ENCODE results near the gene OSBPL2.

OSBPL2 gene

DNA sequence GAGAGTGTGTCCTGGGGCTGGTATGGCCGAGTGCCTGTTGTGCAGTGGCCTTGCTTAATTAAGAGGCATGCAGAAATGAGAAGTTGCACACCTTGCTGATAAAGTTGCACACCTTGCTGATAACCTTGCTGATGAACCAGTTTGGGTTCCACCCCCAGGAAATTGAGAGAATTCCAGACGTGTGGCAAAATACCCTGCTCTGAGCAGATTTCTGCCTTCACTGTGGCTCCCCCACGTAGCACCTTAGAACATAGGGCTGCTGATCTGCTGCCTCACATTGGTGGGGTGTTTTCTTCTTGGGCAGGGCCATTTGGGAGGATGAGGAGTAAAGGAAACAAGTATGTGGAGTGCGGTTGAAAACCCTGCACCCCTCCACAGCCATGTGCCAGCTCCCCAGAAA lies 42.0 kb downstream of the OSBPL2 start:
- H4K8ac ChIP-seq (ENCODE audit: low read depth, low read length): no peak overlapping the region
- no peaks in the 10 kb centered on the region for H3K27me3 ChIP-seq (ENCODE audit: insufficient read depth, low read length, poor library complexity)
- no peak overlapping the region for H3K56ac ChIP-seq (ENCODE audit: low read length)
- H3K36me3 ChIP-seq (ENCODE audit: control insufficient read depth, insufficient read depth, low read length): peaks cover 12% of the 10 kb centered on the region
- H3K18ac ChIP-seq (ENCODE audit: low read length): no peak overlapping the region
- no peak overlapping the region for H3K23ac ChIP-seq (ENCODE audit: low read length)
- no peak overlapping the region for H2BK5ac ChIP-seq (ENCODE audit: low read length)
- no peak overlapping the region for H3K4me2 ChIP-seq (ENCODE audit: low read length)
- WGBS (ENCODE audit: extremely low coverage, insufficient coverage, low lambda C conversion rate): no CpG with 5 or more reads among the region's 4 CpGs
- H3K27ac ChIP-seq (ENCODE audit: low read depth, low read length): no peak overlapping the region
- no peak overlapping the region for H2BK15ac ChIP-seq (replicated peaks; ENCODE audit: low read depth)
- H3K4me3 ChIP-seq (ENCODE audit: low read length): no peak overlapping the region
- DNase-seq: no peak
- no peak overlapping the region for H4K5ac ChIP-seq (ENCODE audit: low read length)
- H3K9ac ChIP-seq (ENCODE audit: low read length): no peak overlapping the region
- H3K4ac ChIP-seq (ENCODE audit: low read depth, low read length): no peak overlapping the region
- H3K79me1 ChIP-seq (ENCODE audit: low read length): no peaks in the 10 kb centered on the region
- no peaks in the 10 kb centered on the region for H3K79me2 ChIP-seq (ENCODE audit: control insufficient read depth, insufficient read depth, low read length)
- no peak overlapping the region for H2AK5ac ChIP-seq (ENCODE audit: low read length)
- H3K4me1 ChIP-seq (ENCODE audit: control insufficient read depth, low read depth, low read length): no peaks in the 10 kb centered on the region
- H2BK120ac ChIP-seq (ENCODE audit: low read depth, low read length): no peak overlapping the region

GRCh38 chr20:62281161-62281933 lies 43.0 kb downstream of the OSBPL2 start:
- no peaks in the 10 kb centered on the region for H3K27me3 ChIP-seq (ENCODE audit: insufficient read depth, low read length, poor library complexity)
- H4K5ac ChIP-seq (ENCODE audit: low read length): no peak overlapping the region
- H2BK15ac ChIP-seq (replicated peaks; ENCODE audit: low read depth): no peak overlapping the region
- no CpG with 5 or more reads among the region's 31 CpGs for WGBS (ENCODE audit: extremely low coverage, insufficient coverage, low lambda C conversion rate)
- H3K23ac ChIP-seq (ENCODE audit: low read length): no peak overlapping the region
- DNase-seq: no peak
- H3K4me2 ChIP-seq (ENCODE audit: low read length): no peak overlapping the region
- no peak overlapping the region for H2BK5ac ChIP-seq (ENCODE audit: low read length)
- no peak overlapping the region for H4K8ac ChIP-seq (ENCODE audit: low read depth, low read length)
- no peak overlapping the region for H3K9ac ChIP-seq (ENCODE audit: low read length)
- H3K18ac ChIP-seq (ENCODE audit: low read length): no peak overlapping the region
- no peak overlapping the region for H3K27ac ChIP-seq (ENCODE audit: low read depth, low read length)
- H3K79me2 ChIP-seq (ENCODE audit: control insufficient read depth, insufficient read depth, low read length): no peaks in the 10 kb centered on the region
- H3K4me1 ChIP-seq (ENCODE audit: control insufficient read depth, low read depth, low read length): no peaks in the 10 kb centered on the region
- no peak overlapping the region for H2BK120ac ChIP-seq (ENCODE audit: low read depth, low read length)
- H3K56ac ChIP-seq (ENCODE audit: low read length): no peak overlapping the region
- no peak overlapping the region for H3K4me3 ChIP-seq (ENCODE audit: low read length)
- peaks cover 12% of the 10 kb centered on the region for H3K36me3 ChIP-seq (ENCODE audit: control insufficient read depth, insufficient read depth, low read length)
- H3K79me1 ChIP-seq (ENCODE audit: low read length): no peaks in the 10 kb centered on the region
- H3K4ac ChIP-seq (ENCODE audit: low read depth, low read length): no peak overlapping the region
- H2AK5ac ChIP-seq (ENCODE audit: low read length): no peak overlapping the region

- H3K23ac ChIP-seq (ENCODE audit: low read length): no peak overlapping the region
- H3K4me3 ChIP-seq (ENCODE audit: low read length): no peak overlapping the region
- peaks cover 12% of the 10 kb centered on the region for H3K36me3 ChIP-seq (ENCODE audit: control insufficient read depth, insufficient read depth, low read length)
- no peak overlapping the region for H4K8ac ChIP-seq (ENCODE audit: low read depth, low read length)
- no peaks in the 10 kb centered on the region for H3K79me1 ChIP-seq (ENCODE audit: low read length)
- no peak overlapping the region for H3K4ac ChIP-seq (ENCODE audit: low read depth, low read length)
- no CpG with 5 or more reads among the region's 7 CpGs for WGBS (ENCODE audit: extremely low coverage, insufficient coverage, low lambda C conversion rate)
- H3K27me3 ChIP-seq (ENCODE audit: insufficient read depth, low read length, poor library complexity): no peaks in the 10 kb centered on the region
- no peak overlapping the region for H2AK5ac ChIP-seq (ENCODE audit: low read length)
- no peak overlapping the region for H3K56ac ChIP-seq (ENCODE audit: low read length)
- no peaks in the 10 kb centered on the region for H3K79me2 ChIP-seq (ENCODE audit: control insufficient read depth, insufficient read depth, low read length)
- H3K4me2 ChIP-seq (ENCODE audit: low read length): no peak overlapping the region
- no peak overlapping the region for H3K9ac ChIP-seq (ENCODE audit: low read length)
- H3K4me1 ChIP-seq (ENCODE audit: control insufficient read depth, low read depth, low read length): no peaks in the 10 kb centered on the region
- H2BK15ac ChIP-seq (replicated peaks; ENCODE audit: low read depth): no peak overlapping the region
- H4K5ac ChIP-seq (ENCODE audit: low read length): no peak overlapping the region
- DNase-seq: no peak
- no peak overlapping the region for H3K27ac ChIP-seq (ENCODE audit: low read depth, low read length)
- no peak overlapping the region for H2BK5ac ChIP-seq (ENCODE audit: low read length)
- no peak overlapping the region for H3K18ac ChIP-seq (ENCODE audit: low read length)
- H2BK120ac ChIP-seq (ENCODE audit: low read depth, low read length): no peak overlapping the region
These were observed 43.8 kb downstream of the OSBPL2 start for GRCh38 chr20:62282103-62282502.

- H3K4me1 ChIP-seq (ENCODE audit: control insufficient read depth, low read depth, low read length): no peaks in the 10 kb centered on the region
- no peaks in the 10 kb centered on the region for H3K27me3 ChIP-seq (ENCODE audit: insufficient read depth, low read length, poor library complexity)
- no peak for DNase-seq
- no peak overlapping the region for H3K23ac ChIP-seq (ENCODE audit: low read length)
- H3K4me3 ChIP-seq (ENCODE audit: low read length): no peak overlapping the region
- H4K8ac ChIP-seq (ENCODE audit: low read depth, low read length): no peak overlapping the region
- no peak overlapping the region for H2BK15ac ChIP-seq (replicated peaks; ENCODE audit: low read depth)
- peaks cover 12% of the 10 kb centered on the region for H3K36me3 ChIP-seq (ENCODE audit: control insufficient read depth, insufficient read depth, low read length)
- H3K56ac ChIP-seq (ENCODE audit: low read length): no peak overlapping the region
- H3K18ac ChIP-seq (ENCODE audit: low read length): no peak overlapping the region
- no peak overlapping the region for H2AK5ac ChIP-seq (ENCODE audit: low read length)
- no peak overlapping the region for H3K4ac ChIP-seq (ENCODE audit: low read depth, low read length)
- no peak overlapping the region for H2BK5ac ChIP-seq (ENCODE audit: low read length)
- no peak overlapping the region for H4K5ac ChIP-seq (ENCODE audit: low read length)
- H2BK120ac ChIP-seq (ENCODE audit: low read depth, low read length): no peak overlapping the region
- H3K4me2 ChIP-seq (ENCODE audit: low read length): no peak overlapping the region
- H3K27ac ChIP-seq (ENCODE audit: low read depth, low read length): no peak overlapping the region
- no peaks in the 10 kb centered on the region for H3K79me1 ChIP-seq (ENCODE audit: low read length)
- WGBS (ENCODE audit: extremely low coverage, insufficient coverage, low lambda C conversion rate): no CpG with 5 or more reads among the region's 16 CpGs
- no peaks in the 10 kb centered on the region for H3K79me2 ChIP-seq (ENCODE audit: control insufficient read depth, insufficient read depth, low read length)
- no peak overlapping the region for H3K9ac ChIP-seq (ENCODE audit: low read length)
These were observed 44.7 kb downstream of the OSBPL2 start for GRCh38 chr20:62282877-62283503.

GRCh38 chr20:62284448-62284847 lies 46.1 kb downstream of the OSBPL2 start:
- Histone ChIP-seq H3K9ac (ENCODE audit: low read length) (no peak overlapping the region), H2BK5ac (ENCODE audit: low read length) (no peak overlapping the region), H3K4ac (ENCODE audit: low read depth, low read length) (no peak overlapping the region), H3K18ac (ENCODE audit: low read length) (no peak overlapping the region), H3K4me2 (ENCODE audit: low read length) (no peak overlapping the region), H3K4me1 (ENCODE audit: control insufficient read depth, low read depth, low read length) (no peaks in the 10 kb centered on the region), H3K27me3 (ENCODE audit: insufficient read depth, low read length, poor library complexity) (no peaks in the 10 kb centered on the region), H2BK15ac (replicated peaks; ENCODE audit: low read depth) (no peak overlapping the region), H3K36me3 (ENCODE audit: control insufficient read depth, insufficient read depth, low read length) (peaks cover 10% of the 10 kb centered on the region), H4K5ac (ENCODE audit: low read length) (no peak overlapping the region), H3K79me1 (ENCODE audit: low read length) (no peaks in the 10 kb centered on the region), H3K4me3 (ENCODE audit: low read length) (no peak overlapping the region), H4K8ac (ENCODE audit: low read depth, low read length) (no peak overlapping the region), H3K79me2 (ENCODE audit: control insufficient read depth, insufficient read depth, low read length) (no peaks in the 10 kb centered on the region), H3K23ac (ENCODE audit: low read length) (no peak overlapping the region), H2BK120ac (ENCODE audit: low read depth, low read length) (no peak overlapping the region), H2AK5ac (ENCODE audit: low read length) (no peak overlapping the region), H3K27ac (ENCODE audit: low read depth, low read length) (no peak overlapping the region), H3K56ac (ENCODE audit: low read length) (no peak overlapping the region)
- WGBS (ENCODE audit: extremely low coverage, insufficient coverage, low lambda C conversion rate): no CpG with 5 or more reads among the region's 6 CpGs
- DNase-seq: no peak
